ENCODE results near the gene BTAF1.

DNA sequence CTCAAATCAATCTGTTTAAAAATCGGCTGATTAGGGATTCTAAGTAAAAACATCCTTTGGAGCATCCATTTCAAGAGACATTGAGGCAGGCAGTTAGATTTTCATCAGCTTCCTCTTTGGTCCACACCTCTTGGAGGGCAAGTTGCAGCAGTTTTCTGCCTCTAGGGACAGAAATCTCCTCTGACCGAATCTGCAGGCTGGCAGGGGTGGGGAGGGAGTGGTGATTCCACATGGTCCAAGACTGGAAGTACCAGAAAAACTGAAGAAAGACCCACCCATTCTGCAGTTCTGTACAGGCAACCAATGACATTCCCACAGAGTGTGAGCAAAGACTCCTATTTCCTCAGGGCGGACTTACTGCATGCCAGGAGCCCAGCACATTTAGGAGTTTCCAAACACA, 43.3 kb upstream of the BTAF1 start:
- TF ChIP-seq POLR2A (IDR thresholded peaks at IDR 0.05; ENCODE audit: low read depth, low read length) (no peak), POLR2AphosphoS5 (IDR thresholded peaks at IDR 0.05; ENCODE audit: low read depth, low read length) (no peak), TAF1 (IDR thresholded peaks at IDR 0.05; ENCODE audit: borderline replicate concordance, low read depth, low read length) (no peak)

Data from GM12892 (cell line).